GM19238 (cell line): ENCODE results near the gene ACACA.
"Not testable (repeated sequence)": the region's sequence is repeated elsewhere in the genome, so short reads cannot be mapped to it uniquely, and the experiment has no call there.

Experiments
- DNase-seq: peaks from one replicate; pipeline ENCODE4 v3.0.0; 2011; ENCODE audit warnings: low spot score; ENCODE audit not compliant: insufficient read length

The ACACA gene

DNA sequence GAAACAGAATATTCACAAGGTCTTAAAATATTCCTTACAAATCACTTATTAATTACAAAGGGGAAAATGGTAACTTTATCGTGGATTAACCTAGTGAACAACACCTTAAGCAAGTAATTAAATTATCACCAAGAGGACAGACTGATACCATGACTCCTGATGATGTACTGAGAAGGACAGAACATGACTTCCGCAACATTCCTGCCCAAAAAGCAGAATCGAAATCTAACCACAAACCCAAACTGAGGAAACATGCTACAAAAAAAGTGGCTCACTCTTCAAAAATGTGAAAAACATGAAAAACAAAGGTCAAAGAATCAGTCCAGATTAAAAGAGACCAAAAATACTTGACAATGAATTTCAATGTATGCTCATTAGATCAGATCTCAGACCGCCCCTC, 306.4 kb downstream of the ACACA start:
- DNase-seq, result no peak

DNA sequence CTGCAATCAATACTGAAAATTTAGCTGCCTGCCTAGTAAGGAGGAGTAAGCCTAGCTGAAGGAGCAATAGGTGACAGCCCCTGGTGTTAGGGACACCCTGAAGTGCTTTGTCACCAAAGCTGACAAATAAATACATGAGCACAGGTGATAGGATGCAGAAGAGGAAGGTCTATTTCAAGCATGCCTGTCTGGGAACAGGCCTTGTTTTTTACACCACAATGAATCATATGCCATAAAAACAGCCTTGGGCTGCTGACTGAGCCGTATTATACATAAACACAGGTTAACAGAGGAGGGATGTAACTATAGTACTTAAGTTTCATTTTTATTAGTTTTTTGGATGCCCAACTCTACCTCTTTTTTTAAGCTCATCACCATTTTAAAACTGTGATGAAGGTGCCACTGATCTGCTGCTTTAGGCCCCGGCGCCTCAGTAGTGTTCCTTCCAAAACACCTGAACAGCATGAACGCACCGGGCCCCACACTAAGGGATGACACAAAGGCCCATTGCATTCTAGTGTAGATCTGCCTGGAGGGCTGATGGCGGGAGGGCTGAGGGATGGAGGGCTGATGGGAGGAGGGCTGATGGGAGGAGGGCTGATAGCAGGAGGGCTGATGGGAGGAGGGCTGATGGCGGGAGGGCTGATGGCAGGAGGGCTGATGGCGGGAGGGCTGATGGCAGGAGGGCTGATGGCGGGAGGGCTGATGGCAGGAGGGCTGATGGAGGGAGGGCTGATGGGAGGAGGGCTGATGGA, 307.5 kb downstream of the ACACA start:
- DNase-seq, result no peak

DNA sequence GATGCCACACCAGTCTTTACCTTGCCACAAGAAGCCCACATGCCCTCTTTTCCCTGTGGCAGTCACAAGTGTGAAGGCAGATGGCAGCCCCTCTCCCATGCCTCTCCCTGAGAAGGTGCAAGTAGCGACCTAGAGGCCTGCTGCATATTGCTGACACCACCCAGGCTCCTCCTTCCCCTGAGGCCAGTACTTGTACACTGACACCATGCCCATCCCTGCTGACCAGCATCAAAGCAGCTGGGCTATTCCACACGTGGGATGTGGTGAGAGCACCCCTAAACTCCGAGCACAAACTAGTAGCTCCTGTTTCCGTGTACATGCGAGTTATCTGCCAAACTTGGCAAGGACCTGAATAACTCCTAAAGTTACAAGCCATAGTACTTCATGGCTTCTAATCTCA, 308.5 kb downstream of the ACACA start:
- no peak for DNase-seq

DNA sequence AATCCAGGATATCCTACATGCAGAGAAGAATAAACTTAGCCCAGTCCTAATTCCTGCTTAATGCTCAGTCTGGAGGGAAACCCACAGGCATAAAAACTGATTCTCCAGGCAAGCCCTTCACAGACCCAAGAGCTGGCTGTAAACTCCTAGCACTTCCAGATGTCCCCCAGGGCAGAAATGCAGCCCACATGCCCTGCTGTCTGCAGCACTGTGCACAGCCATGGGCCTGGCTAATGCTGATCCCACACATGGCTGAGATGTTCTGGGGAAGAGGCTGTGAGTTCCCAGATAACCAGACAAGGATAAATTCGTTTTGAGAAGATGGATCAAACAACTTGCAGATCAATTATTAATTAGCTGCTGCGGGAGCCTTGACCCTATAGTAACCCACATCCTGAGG, 309.5 kb downstream of the ACACA start:
- no peak for DNase-seq

DNA sequence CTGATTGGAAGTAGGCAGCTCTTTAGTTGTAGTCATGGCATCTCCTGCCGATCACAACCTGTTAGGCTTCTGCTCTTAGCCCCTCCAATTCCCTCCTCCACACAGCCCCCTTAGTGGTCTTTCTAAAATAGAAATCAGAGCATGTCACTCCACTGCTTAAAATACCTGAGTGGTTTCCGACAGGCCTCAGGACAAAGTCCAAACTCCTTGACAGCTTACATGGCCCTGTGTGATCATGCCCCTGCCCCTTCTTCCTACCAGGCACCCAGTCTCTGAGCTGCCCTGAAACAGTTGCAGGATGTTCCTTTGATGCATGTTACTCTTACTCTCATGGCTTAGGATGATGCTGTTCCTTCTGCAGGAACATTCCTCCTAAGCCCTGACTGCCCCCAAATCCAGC, 310.6 kb downstream of the ACACA start:
- DNase-seq, result no peak

DNA sequence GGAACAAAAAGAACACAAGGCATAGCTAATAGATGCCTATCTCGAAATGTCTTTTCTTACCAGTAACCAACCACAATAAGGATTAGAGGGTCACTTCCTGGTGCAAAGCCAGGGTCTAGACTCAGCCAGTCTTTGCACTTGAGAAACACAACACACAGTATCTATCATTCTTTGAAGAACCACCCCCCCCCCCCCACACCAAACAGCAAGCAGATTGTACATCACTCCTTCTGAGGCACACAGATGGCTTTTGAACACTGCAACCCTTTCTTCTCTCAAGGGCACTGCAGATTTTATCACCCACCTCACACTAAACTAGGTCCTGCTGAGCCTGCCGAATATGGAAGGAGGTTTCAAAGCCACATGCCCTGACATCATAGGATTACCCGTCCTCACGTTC, 312.2 kb downstream of the ACACA start:
- DNase-seq, result no peak

DNA sequence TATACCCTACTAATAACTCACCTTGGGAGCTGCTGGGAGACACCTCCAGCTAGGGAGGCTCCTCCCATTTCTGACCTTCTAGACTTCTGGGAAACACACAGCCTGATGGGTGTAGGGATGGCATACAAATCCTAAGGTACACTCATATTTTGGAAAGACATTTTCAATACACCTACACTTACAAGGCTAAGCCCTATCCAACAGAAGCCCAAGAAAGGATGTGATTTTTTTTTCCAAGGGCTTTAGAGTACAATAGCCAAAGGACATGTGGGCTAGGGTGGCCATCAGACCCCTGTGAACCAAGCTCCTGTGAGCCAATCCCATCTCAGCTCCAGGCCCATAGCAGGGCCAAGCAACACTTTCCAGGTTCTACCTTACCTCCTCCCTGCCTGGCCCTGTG, 313.9 kb downstream of the ACACA start:
- no peak for DNase-seq

DNA sequence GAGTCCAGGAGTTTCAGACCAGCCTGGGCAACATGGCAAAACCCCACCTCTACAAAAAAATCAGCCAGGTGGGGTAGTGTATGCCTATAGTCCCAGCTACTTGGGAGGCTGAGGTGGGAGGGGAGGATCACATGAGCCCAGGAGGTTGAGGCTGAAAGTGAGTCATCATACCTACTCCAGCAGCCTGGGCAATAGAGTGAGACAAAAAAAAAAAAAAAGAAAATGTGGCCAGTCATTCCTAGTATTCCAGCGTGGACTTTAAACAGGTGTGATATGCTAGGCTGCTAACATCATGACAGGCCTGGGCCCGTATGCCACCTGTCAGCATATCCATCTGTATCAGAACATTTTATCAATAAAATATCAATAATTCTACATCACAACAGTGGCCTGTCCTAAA, 314.6 kb downstream of the ACACA start:
- DNase-seq, result no peak

DNA sequence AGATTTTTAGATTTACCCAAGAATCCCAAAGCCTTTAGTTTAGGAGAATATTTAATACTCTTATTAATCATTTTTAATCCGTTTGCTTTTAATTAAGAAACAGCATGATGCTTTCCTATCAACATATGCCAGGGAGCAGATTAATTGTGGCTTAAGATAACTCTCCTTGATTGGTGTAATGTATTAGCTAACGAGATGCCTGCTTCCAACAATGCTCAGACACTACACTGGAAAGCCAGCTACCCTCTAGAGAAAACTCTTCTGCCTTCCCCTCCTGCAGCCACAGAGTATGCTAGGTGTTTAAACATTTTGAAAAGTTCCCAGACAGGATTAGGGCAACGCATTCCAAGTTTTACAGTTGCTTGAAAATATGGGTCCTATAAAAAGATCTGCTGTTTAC, 315.7 kb downstream of the ACACA start:
- DNase-seq, result no peak

DNA sequence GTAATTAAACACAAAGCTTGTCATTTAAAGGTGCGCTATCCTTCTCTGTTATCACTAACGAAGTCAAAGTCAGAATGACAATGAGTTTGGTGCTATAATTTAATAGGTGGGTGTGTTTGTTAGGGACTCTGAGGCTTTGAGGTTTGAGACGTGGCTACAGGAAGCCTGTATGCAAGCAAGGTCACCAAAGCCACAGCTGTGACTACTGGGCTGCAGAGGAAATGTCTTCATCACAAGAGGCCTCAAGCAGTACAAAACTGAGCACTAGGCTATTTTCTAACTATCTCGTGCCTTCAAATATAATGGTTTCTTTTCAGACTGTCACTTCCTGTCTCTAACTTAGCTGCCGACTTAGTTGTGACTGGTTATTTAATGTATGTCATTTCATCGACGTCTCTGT, 316.7 kb downstream of the ACACA start:
- peak; percentile 45 for DNase-seq

DNA sequence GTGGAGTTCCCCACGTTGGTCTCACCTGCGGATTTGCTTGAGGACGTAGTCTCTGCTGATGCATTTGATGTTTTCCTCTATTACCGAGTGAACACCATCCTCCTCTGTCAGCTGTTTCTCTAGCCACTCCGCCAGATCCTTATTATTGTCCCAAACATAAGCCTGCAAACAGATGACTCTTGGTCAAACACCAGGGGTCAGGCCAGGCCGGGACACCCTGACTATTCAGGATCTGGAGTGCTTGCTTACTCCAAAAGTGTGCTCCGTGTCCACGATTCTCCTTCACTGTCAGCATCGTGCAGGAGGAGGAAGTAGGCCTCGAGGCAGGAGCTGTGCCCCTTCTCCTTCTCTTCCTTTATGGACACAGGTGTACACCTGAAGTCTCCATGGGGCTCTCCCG, 317.7 kb downstream of the ACACA start:
- DNase-seq, result no peak

DNA sequence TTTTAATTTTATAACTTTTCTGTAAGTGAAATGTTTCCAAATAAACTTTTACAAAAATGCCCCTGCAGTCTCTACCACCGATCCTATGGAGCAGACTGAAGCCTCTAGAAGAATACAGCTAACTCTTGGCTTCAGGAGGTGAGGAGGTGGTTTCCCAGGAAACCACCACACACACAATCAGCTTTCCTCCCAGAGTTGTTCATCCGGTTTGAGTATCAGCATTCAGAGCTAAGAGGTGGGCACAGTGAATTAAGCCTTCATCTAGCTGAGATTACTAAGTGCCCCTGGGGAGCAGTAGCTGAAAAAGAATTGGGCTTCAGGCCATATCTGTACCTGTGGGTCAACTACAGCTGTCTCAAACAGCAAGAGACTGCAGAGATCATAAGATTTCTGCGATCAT, 318.2 kb downstream of the ACACA start:
- no peak for DNase-seq

DNA sequence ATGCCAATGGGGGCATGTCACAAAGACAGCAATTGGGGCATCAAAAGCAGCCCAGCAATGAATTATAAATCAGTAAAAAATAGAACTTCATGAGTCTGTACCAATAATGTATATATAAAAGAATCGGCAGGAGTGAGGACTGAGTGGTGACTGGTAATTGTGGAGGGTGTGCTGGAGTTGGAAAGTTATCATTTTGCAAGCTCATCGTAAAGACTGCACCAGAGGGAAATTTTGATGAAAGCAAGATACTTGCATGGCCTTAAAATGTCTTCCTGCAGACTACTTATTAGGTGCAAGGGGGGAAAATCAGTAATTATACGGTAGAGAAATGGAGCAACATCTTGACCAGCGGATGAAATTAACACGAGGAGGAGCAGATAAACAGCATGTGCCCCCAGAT, 319.0 kb downstream of the ACACA start:
- DNase-seq, result no peak

DNA sequence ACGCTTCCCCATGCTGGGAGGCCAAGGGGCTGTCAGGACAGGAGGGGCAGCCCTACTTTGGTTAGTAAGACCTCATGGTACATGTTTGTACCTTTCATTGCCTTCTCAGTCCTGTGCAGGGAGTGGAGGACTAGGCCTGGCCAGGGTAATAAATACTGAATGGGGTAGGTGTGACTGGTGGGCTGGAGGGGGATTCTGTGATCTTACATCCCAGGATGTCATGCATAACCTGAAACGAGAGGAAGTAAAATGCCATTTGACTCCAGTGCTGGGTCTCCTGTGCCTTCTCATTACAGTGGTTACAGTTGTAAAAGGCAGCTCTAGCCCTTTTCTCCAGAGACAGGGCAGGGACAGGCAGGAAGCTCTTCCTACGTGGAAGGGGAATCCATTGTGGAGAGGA, 319.7 kb downstream of the ACACA start:
- DNase-seq, result no peak

DNA sequence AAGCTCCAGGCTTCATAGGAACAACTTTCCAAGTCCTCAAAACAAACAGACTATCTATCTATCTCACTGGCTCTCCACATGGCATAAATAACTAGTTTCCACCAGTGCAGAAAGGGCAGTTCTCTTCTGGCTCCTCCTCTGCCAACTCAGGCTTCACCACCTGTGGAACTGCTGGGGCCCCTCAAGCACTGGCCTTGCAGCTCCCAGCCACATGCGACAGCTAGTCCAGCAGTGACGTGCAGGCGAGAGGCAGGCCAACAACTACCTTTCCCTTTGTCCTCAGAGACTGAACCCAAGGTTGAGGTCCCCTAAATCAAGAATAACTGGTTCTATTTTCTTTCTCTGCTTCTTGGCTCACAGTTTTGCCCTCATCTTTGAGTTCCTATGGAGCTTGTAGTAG, 320.3 kb downstream of the ACACA start:
- DNase-seq, result no peak

DNA sequence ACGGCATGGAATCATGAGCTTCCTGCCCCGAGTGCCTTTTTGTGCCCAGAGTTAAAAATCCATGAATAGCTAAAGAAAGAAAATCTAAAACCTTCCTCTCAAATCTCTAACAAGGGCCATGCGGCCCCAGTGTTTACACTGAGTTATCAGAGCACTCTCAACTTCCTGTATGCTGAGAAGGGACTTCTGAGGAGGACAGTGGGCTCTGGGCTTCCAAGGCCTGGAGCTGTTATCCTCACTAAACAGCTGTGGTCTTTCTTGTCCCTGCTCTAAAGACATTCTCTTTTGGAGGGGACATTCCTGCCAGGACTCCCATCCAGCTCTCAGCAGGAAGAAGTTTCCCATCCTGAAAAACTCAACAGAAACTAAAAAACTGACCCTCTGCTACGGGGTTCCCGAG, 322.3 kb downstream of the ACACA start:
- no peak for DNase-seq

DNA sequence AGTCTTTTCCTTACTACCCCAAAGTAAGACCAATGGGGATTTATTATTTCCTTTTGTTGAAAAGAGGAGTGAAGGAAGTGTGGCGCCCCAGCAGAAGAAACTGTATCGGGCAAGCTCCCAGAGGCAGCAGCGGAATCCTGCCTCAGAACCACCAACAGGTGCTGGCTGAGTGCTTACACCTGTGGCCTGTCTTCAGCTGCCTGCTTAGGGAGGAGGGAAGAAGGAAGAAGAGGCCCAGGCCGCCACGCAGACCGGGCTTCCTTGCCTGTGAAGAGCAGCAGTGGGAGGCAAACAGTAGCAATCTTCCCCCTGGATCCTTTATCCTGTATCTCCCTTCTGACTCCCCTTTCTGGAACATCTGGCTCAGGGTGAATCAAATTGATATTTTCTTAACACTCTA, 323.2 kb downstream of the ACACA start:
- no peak for DNase-seq

DNA sequence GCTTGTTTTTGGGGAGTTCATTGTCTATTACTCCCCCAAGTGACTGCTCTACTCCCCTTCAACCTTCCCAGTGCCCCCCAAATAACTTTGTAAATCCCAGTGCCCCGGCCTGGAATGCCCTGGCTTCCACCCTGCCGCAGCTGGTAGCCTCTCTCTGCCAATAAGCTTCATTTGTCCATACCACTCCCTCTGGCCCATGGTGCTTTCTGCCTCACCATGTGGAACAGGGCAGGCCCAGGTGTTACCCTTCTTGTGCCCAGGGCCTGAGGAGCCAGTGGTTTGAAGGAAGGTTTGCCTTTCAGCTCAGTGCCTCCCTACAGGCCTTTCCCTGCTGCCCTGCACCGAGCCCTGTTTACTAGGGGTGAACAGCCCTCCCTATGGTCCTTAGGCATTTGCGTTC, 323.7 kb downstream of the ACACA start:
- DNase-seq, result no peak

DNA sequence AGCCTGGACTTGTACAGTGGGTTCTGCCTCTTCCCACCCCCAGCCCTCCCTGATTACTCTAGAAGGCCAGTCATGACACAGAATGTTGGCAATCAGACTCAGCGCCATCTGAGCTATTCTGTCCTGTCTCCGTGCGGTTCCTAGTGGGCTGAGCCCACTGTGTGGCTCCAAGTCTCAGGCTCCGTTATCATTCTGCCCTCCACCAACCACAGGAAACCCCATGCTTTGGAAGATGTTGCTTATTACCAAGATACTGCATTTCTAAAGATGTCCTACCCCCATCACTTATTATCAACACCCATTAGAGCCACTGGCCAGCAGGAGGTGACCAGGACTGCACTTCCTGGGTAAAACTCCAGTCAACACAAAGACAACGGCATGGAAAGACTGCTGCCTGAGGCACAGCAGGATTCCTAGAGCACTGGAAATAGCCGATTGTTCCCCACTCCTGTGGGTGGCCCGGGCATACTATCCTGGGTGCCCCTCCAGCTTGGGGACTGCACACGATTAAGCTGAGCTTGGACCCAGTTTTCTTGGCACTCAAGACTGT, 324.2 kb downstream of the ACACA start:
- DNase-seq, result no peak

DNA sequence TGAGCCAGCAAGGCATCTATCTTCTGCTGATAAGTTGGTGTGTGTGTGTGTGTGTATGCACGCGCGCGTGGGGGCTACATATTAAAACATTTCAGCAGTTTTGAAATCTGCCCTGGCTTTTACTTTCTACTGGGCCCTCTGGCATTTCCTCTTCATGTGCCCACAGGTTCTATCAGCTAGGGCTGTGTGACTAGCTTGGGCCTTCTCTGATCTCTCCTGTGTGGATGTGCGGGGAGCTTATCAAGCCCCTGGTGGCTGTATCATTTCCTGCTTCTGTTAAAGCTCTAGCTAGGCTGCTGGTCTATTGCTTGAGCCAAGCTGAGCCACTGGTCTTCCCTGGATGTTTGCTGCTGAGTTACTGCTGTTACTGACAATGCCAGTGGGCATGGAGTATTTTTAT, 325.3 kb downstream of the ACACA start:
- no peak for DNase-seq

DNA sequence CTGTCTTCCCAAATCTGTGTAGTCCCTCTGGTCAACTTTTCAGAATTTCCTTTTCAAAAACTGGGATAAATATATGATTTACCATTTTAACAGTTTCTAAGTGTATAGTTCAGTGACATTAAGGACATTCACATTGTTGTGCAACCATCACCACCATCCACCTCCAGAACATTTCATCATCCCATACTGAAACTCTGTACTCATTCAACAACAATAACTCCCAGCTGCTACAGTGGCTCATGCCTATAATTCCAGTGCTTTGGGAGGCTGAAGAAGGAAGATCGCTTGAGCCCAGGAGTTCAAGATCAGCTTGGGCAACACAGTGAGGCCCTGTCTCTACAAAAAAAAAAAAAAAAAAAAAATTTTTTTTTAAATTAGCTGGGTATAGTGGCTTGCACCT, 326.9 kb downstream of the ACACA start:
- no peak for DNase-seq

DNA sequence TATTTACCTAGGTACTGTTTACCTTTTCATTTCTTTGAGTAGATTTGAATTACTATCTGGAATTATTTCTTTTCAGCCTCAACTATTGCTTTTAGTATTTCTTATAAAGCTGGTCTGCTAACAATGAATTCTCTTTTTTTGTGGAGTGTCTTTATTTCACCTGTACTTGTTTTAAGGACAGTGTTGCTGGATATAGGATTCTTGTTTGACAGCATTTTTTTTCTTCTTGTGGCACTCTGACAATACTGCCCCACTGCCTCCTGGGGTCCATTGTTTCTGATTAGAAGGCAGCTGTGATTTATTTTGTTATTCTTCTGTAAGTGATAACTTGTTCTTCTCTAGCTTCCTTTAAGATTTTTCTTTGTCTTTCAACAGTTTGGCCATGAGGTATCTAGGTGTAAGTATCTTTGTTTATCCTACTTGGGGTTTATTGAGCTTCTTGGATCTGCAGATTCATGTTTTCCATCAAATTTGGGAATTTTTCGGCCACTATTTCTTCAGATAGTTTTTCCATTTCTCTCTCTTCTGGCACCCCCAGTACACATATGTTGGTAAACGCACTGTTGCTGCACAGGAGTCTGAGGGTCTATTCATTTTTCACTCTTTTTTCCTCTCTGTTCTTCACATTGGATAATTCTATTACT, 327.4 kb downstream of the ACACA start:
- DNase-seq, result no peak

DNA sequence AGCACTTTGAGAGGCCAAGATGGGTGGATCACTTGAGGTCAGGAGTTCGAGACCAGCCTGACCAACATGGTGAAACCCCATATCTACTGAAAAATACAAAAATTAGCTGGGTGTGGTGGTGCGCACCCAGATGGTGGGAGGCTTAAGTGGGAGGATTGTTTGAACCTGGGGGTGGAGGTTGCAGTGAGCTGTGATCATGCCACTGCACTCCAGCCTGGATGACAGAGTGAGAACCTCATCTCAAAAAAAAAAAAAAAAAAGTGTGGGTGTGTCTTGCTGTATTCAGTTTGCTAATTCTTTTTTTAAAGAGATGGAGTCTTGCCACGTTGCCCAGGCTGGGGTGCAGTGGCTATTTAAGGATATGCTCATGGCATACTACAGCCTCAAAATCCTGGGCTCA, 333.2 kb downstream of the ACACA start:
- not testable (repeated sequence) for DNase-seq
